NCI-H1694 (cell line): Measurements from ENCODE around the gene MYO1D.
A peak's percentile ranks its signal among the peaks of the same experiment; 100 is the strongest.
"Not testable (repeated sequence)": the region's sequence is repeated elsewhere in the genome, so short reads cannot be mapped to it uniquely, and the experiment has no call there.

Experiments used
- DNase-seq: peaks from one replicate; lab custom pipeline; 2025; lab: John Stamatoyannopoulos, UW

Gene MYO1D

DNA sequence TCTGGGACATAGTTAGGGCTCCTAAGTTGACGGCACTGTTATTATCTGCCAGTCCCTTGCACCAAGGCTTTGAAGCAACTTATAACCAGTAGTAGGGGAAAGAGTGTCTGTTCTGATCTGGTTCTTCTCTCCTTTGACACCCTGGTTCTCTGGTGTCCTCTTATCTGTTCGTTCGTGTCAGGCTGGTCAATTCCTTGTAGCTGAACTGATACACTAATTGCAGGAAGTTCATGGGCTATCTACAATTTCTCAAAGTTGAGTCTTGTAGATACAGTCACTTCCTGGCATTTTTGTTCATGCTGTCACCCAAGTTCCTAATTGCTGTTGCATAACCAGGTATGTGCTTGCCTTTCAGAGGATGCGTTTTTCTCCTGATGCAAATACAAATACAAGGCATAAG, 17.3 kb upstream of the MYO1D start:
- DNase-seq: no peak

- DNase-seq: not testable (repeated sequence)
Measured at GRCh38 chr17:32887410-32887809, 10.5 kb upstream of the MYO1D start.

DNA sequence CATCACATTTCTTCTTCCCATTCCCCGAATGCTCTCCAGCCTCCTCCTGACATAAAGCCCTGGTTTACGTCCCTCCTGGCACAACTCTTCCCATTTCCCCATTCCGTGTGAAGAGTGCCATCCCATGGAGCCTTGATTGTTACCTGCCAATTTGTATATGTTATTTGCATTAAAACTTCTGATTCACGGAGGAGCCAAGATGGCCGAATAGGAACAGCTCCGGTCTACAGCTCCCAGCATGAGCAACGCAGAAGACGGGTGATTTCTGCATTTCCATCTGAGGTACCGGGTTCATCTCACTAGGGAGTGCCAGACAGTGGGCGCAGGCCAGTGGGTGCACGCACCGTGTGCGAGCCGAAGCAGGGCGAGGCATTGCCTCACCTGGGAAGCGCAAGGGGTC, 10.0 kb upstream of the MYO1D start:
- not testable (repeated sequence) for DNase-seq

GRCh38 chr17:32882734-32883133, 5.8 kb upstream of the MYO1D start:
- no peak for DNase-seq

- DNase-seq: no peak
Measured at GRCh38 chr17:32882029-32882428, 5.1 kb upstream of the MYO1D start.

- DNase-seq: no peak
Measured at GRCh38 chr17:32880671-32881453, 3.9 kb upstream of the MYO1D start.

DNA sequence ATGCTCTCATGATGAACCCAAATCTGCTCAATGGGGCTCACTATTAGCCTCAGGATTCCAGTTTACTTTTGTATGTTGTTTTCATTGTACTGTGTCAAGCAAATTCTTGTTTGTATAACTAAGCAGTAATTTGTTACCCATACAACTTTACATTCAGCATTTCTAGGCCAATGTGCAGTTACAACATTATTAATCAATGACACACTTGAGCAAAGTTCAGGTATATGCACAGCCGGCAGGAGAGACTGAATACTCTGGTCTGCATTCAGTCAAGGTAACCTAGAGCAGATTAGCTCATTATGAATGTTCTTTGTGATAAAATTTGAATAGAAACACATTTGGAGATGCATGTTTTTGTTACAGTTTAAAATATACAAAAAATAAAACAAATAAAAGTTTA, 2.2 kb upstream of the MYO1D start:
- DNase-seq: no peak

DNA sequence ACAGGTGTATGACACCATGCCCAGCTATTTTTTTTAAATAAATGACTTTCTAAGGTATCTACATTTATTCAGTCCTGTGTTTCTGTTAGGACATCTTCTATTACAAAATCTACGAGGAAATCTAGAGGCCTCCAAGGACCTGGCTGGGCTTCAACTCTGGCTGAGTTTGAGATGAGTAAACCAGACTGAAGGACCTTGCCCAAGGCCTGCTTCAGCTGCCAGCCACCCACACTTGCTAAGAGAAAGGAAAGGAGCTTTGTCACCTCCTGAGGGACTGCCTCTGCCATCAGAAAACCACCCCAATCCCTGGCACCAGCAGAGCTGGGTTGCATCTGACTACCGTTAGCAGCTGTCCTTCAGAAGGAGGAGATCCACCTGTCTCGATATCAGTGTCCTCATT, 1.3 kb upstream of the MYO1D start:
- no peak for DNase-seq

DNA sequence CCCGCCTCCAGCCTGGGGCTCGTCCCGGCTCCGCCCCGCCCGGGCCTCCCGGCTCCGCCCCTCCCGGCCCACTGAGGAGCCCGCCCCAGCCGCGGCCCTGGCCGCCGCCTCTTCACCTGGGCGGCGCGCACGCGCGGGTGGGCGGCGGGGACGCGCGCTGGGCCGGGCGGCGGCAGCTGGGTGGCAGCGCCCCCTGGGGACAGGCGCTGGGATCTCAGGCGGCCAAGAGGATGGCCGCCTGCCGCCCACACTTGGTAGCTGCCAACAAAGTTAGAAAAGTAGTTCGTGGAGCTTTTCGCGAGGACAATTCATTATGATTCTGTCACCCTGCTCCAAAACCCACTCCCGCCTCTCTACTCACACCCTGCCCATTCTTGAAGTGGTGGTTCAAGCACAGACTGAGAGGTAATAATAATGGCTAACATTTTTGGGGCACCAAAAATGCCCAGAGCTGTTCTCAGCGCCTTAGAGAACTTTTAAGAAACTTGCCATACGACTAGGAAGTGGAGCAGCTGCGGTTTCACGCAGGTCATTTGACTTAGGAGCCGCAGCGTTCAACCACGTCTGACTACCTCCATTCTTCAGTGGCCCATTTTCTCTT, 340 bp upstream of the MYO1D start:
- peak; percentile 69 for DNase-seq

DNA sequence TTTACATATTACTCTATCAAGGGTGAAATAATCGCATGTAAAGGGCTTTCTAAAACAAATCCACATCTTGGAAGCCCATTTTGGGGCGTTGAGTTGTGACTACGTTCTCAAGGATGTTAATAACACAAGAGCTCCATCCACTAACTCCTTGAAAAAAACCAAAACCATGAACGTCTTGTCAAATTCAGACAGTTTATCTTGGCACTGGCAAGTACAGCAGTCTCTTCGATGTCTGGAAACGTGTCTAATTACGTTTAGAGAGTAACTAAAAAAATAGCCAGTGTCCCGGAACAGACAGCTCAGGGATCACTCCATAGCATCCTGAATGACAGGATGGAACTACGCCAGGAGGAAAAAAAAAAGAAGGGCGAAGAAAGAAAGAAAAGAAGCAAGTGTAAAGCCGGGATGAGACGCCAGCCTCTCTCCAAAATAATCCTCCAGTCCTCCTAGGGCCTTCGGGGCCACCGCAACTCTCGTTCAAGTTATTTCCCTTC, 954 bp downstream of the MYO1D start:
- DNase-seq: no peak

DNA sequence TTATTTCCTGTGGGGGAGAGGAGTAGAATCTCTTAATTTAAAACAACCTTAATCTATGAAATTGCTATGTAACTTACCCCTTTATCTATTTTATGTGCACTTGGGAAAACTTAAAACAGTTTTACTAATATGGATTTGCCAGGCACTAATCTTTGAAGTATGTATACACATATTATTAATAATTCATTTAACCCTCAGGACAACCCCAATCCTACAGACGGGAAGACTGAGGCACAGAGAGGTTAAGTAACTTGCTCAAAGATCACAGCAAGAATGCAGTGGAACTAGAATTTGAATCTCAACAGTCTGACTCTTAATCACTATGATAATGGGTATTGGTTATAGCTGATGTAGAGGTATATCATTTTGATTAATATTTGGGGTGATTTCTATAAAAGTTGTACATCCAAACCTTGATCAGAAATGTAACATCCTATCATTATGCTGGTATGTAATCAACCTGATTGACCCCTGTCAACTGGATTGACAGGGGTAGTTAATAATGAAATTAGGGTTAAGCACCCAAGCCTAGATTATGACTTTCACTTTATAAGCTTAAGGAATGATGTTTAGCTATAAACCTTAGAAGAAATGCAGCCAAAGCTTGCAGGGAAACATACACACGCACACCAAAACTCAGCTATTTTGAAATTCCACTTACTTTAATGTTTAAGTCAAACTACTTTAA, 1.6 kb downstream of the MYO1D start:
- DNase-seq: no peak

DNA sequence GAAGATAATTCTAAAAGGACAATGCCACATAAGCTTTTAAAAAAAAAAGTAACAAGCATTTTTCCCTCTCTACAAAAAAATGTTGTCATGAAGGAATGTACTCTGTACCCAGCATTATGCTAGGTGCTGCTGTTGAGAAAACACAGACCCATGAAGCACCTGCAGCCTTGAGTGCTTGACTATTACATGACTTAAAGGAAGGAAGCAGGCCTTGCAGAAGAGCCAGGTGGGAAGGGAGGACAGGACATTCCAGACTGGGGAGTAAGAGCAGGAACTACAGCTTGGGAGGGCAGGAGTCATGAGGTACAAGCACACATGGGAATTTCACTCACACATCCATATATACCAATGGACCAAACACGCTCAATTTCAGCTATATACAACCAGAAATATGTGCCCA, 3.8 kb downstream of the MYO1D start:
- DNase-seq: no peak

- DNase-seq: no peak
Measured at GRCh38 chr17:32871746-32872145, 5.2 kb downstream of the MYO1D start.

- DNase-seq: no peak
Measured at GRCh38 chr17:32870969-32871368, 6.0 kb downstream of the MYO1D start.

- DNase-seq: no peak
Measured at GRCh38 chr17:32870027-32870670, 6.8 kb downstream of the MYO1D start.

GRCh38 chr17:32869345-32870026, 7.4 kb downstream of the MYO1D start:
- no peak for DNase-seq

GRCh38 chr17:32865141-32865540, 11.8 kb downstream of the MYO1D start:
- DNase-seq: no peak

DNA sequence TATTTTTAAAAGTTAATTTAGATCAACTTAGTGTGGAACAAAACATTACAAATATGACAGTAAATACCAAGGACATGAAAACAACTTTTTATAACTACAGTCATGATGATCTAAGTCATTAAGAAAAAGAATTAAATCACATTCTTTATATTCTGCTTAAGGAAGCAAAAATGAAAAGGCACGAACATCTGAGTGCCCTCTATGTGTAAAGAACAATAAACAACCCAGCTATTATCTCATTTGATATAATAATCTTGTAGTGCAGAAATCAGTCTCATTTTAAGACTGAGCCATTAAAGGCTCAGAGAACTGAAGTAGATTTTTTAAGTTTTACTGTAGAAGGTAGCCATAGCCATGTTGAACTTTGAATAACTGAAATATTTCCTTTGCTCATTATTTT, 13.4 kb downstream of the MYO1D start:
- no peak for DNase-seq

DNA sequence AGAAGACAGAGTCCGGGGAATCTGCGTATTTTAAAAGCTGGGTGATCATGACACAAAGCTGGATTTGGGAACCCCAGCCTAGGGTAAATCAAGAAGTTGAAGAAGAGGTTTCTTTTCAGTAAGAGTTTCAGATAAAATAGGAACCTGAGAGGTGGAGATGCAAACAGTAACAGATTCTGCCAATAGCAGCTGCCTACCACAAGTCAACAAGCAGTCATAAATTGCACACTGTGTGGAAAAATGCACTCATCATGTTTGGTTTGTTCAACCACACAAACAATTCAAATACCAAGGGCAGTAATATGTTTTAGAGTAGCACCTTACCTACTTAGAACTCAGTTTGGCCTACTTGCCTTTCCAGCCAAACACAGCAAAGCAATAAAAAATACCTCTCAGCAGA, 14.0 kb downstream of the MYO1D start:
- DNase-seq: no peak

DNA sequence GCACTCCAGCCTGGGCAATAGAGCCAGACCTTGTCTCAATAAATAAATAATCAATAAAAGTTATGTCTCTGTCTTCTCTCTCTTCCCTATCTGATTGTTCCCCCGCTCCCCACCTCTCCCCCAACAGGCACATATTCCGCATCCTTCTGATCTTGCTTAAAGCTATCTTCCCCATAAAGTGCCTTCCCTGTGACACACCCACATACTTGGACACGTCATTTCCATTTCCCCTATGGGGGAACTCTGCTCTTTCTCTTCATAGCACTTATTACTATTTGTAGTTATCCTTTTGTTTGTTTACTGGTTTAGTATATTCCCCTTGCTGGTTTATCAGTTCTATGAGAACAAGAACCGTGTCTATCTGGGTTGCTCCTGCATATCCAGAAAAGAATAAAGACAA, 14.9 kb downstream of the MYO1D start:
- DNase-seq: no peak

DNA sequence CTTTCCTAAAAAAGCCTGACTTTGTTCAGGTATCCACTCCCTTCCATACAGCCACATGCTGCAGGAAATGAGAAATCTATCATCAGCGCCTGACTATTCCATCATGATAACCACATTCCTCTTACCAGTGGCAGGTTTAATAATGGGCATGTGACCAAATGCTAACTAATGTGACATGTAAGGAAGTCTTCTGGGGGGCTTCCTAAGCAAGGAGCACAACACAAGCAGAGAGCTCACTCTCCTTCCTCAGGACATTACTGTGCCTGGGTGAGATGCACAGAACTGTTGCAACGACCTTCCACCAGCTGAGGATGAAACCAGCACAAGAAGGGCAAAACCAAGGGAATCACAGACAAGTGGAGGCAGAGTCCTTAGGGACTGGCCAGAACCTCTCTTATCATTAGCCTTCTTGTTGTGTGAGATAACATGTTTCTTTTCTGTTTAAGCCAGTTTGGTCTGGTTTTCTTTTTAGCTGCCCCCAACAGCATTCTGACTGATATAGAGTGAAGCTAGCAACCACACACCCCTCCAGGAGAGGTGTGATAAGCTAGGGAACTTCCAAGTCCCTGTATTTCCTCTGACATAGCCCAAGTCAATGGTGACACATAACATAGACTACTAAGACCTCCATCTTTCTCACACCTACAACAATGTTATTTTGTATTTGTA, 16.9 kb downstream of the MYO1D start:
- DNase-seq: no peak
